ENCODE measurements around the gene PWWP2B. TPM values are rescaled to one million over a fixed set of nuclear protein-coding genes. Genes with fewer than 3 reads are reported as not detected.

Gene PWWP2B
- total RNA-seq, 4 donors from 2014 or later, result 11.8 to 25.5 (median 14.3) TPM

DNA sequence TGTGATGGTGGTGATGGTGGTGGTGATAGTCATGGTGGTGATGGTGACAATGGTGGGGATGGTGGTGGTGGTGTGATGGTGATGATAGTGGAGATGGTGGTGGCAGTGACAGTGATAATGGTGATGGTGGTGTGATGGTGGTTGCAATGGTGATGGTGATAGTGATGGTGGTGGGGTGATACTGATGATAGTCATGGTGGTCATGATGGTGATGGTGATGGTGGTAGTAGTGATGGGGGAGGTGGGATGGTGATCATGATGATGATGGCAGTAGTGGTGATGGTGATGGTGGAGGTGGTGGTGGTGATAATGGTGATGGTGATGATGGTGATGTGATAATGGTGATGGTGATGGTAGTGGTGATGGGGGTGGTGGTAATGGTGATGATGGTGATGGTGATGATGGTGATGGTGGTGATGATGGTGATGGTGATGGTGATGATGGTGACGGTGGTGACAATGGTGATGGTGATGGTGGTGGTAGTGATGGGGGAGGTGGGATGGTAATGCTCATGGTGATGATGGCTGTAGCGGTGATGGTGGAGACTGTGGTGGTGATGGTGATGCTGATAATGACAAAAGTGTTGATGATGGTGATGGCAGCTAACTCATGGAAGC, 4.7 kb upstream of the PWWP2B start:
- no peaks in the 10 kb centered on the region for H3K9me3 ChIP-seq
- no peak overlapping the region for H3K4me3 ChIP-seq
- H3K4me1 ChIP-seq, result peaks cover 15 to 34% (median 30%) of the 10 kb centered on the region in 4 donors
- WGBS, result 78% methylated on average over 2 of the region's 2 CpGs
- TF ChIP-seq, protein P1, sequence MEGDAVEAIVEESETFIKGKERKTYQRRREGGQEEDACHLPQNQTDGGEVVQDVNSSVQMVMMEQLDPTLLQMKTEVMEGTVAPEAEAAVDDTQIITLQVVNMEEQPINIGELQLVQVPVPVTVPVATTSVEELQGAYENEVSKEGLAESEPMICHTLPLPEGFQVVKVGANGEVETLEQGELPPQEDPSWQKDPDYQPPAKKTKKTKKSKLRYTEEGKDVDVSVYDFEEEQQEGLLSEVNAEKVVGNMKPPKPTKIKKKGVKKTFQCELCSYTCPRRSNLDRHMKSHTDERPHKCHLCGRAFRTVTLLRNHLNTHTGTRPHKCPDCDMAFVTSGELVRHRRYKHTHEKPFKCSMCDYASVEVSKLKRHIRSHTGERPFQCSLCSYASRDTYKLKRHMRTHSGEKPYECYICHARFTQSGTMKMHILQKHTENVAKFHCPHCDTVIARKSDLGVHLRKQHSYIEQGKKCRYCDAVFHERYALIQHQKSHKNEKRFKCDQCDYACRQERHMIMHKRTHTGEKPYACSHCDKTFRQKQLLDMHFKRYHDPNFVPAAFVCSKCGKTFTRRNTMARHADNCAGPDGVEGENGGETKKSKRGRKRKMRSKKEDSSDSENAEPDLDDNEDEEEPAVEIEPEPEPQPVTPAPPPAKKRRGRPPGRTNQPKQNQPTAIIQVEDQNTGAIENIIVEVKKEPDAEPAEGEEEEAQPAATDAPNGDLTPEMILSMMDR (IDR thresholded peaks at IDR 0.05), result no peak
- TF ChIP-seq EP300 (IDR thresholded peaks at IDR 0.05), result no peak
- TF ChIP-seq POLR2A (IDR thresholded peaks at IDR 0.05; ENCODE audit: low read depth), result no peak
- TF ChIP-seq POLR2AphosphoS5 (IDR thresholded peaks at IDR 0.05), result no peak
- no peaks in the 10 kb centered on the region for H3K27me3 ChIP-seq
- DNase-seq (ENCODE audit: extremely low spot score), result no peak
- H3K36me3 ChIP-seq, result no peaks in the 10 kb centered on the region
- intact Hi-C loops (cut with DNase I), result no loop called here
- no peak overlapping the region for H3K27ac ChIP-seq (replicated peaks in 1 of 4)

DNA sequence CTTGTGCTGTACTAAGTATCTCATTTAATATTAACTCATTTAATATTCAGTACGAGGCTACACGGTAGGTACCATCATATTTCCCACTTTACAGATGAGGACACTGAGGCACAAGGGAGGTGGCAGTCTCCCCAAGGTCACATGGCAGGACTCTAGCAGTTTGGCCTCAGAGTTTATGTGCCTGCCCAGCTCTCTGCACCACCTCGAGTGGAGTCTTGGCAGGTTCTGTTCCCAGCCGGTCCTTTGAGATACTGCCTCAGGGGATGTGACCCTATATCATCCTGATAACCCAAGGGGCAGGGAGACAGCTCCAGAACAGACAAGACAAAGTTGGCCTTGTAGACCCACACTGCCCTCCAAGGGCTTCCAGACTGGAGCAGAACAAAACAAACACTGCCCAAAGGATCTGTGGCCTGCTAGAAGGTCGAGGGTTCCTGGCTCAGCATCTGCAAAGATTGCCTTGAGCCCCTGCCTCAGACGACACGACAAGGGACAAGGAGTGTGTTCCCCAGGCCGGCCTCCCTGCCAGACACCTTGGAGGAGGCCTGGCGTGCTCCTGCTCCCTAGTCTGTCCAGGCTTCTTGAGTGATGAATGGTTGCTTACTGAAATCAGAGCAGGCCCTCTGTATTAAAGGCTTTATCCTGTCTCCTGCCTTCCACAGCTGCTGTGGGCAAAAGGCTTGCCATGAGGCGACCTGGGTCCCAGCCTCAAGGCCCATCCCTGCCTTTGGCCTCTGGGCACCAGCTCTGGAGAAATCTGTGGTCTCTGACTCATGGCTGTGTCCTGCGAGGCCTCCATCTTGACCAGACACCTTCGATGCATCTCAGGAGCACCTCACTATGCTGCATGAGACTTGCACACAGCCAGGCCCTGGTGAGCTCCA, 3.9 kb upstream of the PWWP2B start:
- TF ChIP-seq, protein P1 (IDR thresholded peaks at IDR 0.05), result no peak
- no peak for TF ChIP-seq EP300 (IDR thresholded peaks at IDR 0.05)
- no peak for TF ChIP-seq POLR2A (IDR thresholded peaks at IDR 0.05; ENCODE audit: low read depth)
- no peak for TF ChIP-seq POLR2AphosphoS5 (IDR thresholded peaks at IDR 0.05)
- H3K9me3 ChIP-seq, result no peaks in the 10 kb centered on the region
- H3K4me3 ChIP-seq, result no peak overlapping the region
- intact Hi-C loops (cut with DNase I), result no loop called here
- WGBS, result 85% methylated on average over 10 of the region's 12 CpGs
- DNase-seq (ENCODE audit: extremely low spot score), result no peak
- H3K27ac ChIP-seq (replicated peaks in 1 of 4), result no peak overlapping the region
- H3K27me3 ChIP-seq, result no peaks in the 10 kb centered on the region
- H3K36me3 ChIP-seq, result no peaks in the 10 kb centered on the region
- H3K4me1 ChIP-seq, result peaks cover 16 to 34% (median 32%) of the 10 kb centered on the region in 4 donors

DNA sequence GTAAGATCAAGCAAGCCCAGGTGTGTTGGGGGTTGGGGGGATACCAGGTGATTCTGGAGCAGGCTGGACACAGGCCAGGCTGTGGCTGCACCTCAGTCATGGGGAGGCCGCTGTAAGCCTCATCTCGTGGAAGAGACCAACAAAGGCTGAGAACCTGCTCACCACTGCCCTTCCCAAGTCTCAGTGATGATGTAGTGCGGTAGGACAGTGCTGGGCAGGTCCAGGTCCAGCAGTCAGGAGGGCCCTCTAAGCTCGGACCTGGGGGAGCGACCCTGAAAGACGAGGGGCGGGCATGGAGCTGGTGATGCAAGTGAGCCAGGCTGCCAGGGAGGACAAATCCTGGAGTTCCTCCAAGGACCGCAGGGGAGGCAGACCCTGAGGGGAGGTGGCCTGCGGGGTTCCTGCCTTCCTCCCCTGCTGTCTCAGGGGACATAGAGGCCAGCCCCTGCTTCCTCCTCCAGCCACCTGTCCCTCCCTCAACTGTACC, 3.3 kb upstream of the PWWP2B start:
- H3K36me3 ChIP-seq, result no peaks in the 10 kb centered on the region
- H3K27ac ChIP-seq (replicated peaks in 1 of 4), result no peak overlapping the region
- no peak overlapping the region for H3K4me3 ChIP-seq
- WGBS, result 94% methylated on average over 6 of the region's 9 CpGs
- no peaks in the 10 kb centered on the region for H3K9me3 ChIP-seq
- TF ChIP-seq EP300 (IDR thresholded peaks at IDR 0.05) (no peak), POLR2A (IDR thresholded peaks at IDR 0.05; ENCODE audit: low read depth) (no peak), POLR2AphosphoS5 (IDR thresholded peaks at IDR 0.05) (no peak)
- TF ChIP-seq, protein P1 (IDR thresholded peaks at IDR 0.05), result no peak
- DNase-seq (ENCODE audit: extremely low spot score), result no peak
- H3K27me3 ChIP-seq, result no peaks in the 10 kb centered on the region
- H3K4me1 ChIP-seq, result peaks cover 23 to 40% (median 38%) of the 10 kb centered on the region in 4 donors
- intact Hi-C loops (cut with DNase I), result no loop called here

DNA sequence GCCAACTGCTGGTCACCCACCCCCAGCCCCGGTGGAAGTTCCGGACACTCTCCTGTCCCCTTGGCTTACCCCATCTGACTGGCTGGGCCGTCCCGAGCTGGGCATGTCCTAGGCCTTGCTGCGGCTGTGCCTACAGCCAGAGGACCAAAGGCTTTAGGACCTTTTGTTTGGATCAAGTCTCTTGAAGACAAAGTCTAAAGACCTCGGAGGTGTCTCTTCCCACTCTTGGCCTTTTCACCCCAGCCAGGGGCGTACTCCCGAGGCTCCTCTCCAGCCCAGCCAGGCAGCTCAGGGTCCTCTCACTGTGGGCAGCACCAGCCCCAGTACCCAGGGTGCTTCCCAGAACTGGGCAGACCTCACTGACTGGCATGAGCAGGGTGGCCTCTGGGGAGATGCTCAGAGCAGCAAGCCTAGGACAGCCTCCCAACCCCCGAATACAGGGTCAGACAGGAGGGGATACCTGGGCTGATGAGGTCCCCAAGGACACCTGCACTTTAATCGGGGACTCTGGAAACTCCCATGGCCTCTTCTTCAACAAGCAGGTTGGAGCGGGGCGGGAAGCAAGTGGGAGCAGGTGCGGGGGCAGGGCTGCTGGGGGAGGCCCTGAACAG, 2.7 kb upstream of the PWWP2B start:
- Histone ChIP-seq H3K9me3 (no peaks in the 10 kb centered on the region), H3K4me1 (peaks cover 25 to 40% (median 38%) of the 10 kb centered on the region in 4 donors), H3K36me3 (no peaks in the 10 kb centered on the region), H3K4me3 (no peak overlapping the region), H3K27ac (replicated peaks in 1 of 4) (peak overlapping the region; percentile 91 to 99 (median 94)), H3K27me3 (no peaks in the 10 kb centered on the region)
- WGBS, result 89% methylated on average over 13 of the region's 13 CpGs
- DNase-seq (ENCODE audit: extremely low spot score), result no peak
- intact Hi-C loops (cut with DNase I), result no loop called here
- TF ChIP-seq, protein P1 (IDR thresholded peaks at IDR 0.05), result no peak
- TF ChIP-seq EP300 (IDR thresholded peaks at IDR 0.05) (no peak), POLR2A (IDR thresholded peaks at IDR 0.05; ENCODE audit: low read depth) (no peak), POLR2AphosphoS5 (IDR thresholded peaks at IDR 0.05) (no peak)

All from esophagus muscularis mucosa (tissue), 4 donors.